ENCODE measurements around the gene OR5K4. TPM values are rescaled to one million over a fixed set of nuclear protein-coding genes. Genes with fewer than 3 reads are reported as not detected.

Gene OR5K4
- total RNA-seq, 6 donors from 2014 or later: not detected

GRCh38 chr3:98404010-98404409 is 50.4 kb downstream of the OR5K4 start:
- Histone ChIP-seq H3K27me3 (no peaks in the 10 kb centered on the region), H3K4me1 (no peaks in the 10 kb centered on the region), H3K27ac (no peak overlapping the region), H3K36me3 (no peaks in the 10 kb centered on the region), H3K4me3 (no peak overlapping the region), H3K9me3 (peaks cover 0 to 42% (median 18%) of the 10 kb centered on the region in 4 donors)
- ATAC-seq (ENCODE audit: low FRiP score in 2 of 2): no peak
- no peak for TF ChIP-seq POLR2A (IDR thresholded peaks at IDR 0.05)
- TF ChIP-seq EP300 (IDR thresholded peaks at IDR 0.05): no peak
- no peak for TF ChIP-seq CTCF (IDR thresholded peaks at IDR 0.05)
- no peak for TF ChIP-seq POLR2AphosphoS5 (IDR thresholded peaks at IDR 0.05)
- DNase-seq: no peak

Other genes with a start within 250 kb of the OR5K4 start
- not detected for gene OR5H1, start 223.1 kb upstream of the OR5K4 start, total RNA-seq
- gene OR5H14, start 206.4 kb upstream of the OR5K4 start, total RNA-seq: not detected
- gene OR5H15, start 187.2 kb upstream of the OR5K4 start, total RNA-seq: not detected
- not detected for gene OR5H6, start 89.6 kb upstream of the OR5K4 start, total RNA-seq
- not detected for gene OR5H2, start 71.3 kb upstream of the OR5K4 start, total RNA-seq
- gene OR5K3, start 36.8 kb downstream of the OR5K4 start, total RNA-seq: not detected
- gene OR5K1, start 109.3 kb downstream of the OR5K4 start, total RNA-seq: not detected
- not detected for gene OR5K2, start 143.8 kb downstream of the OR5K4 start, total RNA-seq
- 10 to 100 TPM; 23.9 to 91.2 (median 70.1) TPM for gene CLDND1, start 169.0 kb downstream of the OR5K4 start, total RNA-seq
- gene GPR15, start 178.1 kb downstream of the OR5K4 start, total RNA-seq: 1 to 10 TPM in 3 of 6 donors, under 1 TPM in 1, not detected in 2; 0.98 to 2.1 (median 1.1) TPM
- 10 to 100 TPM; 13.4 to 44.0 (median 23.6) TPM for gene CPOX, start 239.8 kb downstream of the OR5K4 start, total RNA-seq